ENCODE results near the gene RNASEH2B.

The RNASEH2B gene

DNA sequence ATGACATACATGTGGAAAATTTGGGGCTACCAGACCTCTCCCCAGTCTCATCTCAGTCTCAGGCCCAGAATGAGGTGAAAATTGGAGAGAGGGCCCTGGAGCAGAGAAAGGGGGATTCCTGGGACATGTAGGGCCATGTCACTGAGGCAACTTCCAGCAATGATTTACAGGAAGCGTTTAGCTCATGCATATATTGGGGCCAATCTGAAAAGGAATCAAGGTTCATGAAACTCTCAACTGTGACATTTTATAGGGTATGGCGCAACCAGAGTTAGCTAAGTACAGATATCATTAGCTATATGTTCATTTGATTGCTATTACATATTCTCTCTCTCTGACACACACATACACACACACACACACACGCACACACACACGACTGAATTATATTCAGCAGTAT lies 86.3 kb downstream of the RNASEH2B start:
- no peak for DNase-seq (ENCODE audit: low spot score)

DNA sequence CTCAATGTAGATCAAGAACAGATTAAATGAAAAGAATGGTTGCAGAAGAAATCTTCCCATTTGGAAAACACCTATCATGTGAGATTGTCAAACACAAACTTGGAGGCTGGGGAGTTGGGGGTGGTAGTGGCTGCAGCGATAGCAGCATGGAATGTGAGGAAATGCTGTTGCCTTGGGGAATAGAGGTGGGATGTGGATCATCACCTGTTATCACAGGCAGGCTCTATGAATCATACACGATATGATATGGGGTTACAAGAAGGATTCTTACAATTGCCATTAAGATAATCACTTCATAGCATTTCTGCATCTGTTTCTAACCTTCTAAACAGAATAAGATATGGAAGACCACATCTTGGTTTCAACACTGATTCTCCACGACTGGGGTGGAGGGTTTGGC lies 88.7 kb downstream of the RNASEH2B start:
- no peak for DNase-seq (ENCODE audit: low spot score)

DNA sequence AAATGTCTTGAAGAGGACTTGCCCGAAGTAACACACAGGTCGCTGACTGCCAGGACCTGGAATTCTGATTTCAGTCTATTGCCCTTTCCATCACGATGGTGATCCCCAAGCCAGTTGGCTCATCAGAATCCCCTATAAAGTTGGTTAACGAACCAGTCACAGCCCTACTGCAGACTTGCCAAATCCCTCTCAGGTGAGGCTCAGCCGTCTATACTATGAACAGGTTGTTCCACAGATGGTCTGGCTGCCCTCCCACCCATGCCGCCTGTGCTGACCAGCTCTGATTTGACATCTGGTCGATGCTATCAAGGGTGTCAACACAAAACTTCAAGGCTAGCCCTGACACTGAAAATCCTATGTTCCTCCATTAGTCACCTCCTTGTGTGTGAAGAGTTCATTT lies 90.0 kb downstream of the RNASEH2B start:
- no peak for DNase-seq (ENCODE audit: low spot score)

DNA sequence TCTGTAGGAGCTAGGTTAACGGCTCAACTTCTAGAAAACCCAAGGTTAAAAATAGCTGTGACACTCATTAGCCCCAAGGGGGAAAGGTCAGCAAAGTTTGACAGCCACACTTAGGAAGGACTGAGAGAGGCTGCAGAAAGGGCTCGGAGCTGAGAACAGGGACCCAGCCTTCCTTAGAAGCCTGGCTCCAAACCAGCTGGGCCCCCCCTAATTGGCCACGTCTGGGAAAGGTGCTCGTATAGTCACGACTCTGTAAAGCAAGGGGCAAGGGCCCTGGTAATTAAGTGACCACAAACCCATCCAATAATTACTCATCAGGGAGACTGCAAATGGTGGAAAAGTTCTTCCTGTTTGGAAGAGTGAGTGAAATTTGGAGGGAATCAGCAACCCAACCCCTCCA lies 90.5 kb downstream of the RNASEH2B start:
- DNase-seq (ENCODE audit: low spot score), result no peak

- no peak for DNase-seq (ENCODE audit: low spot score)
Measured at GRCh38 chr13:51000571-51001260, 91.1 kb downstream of the RNASEH2B start.

DNA sequence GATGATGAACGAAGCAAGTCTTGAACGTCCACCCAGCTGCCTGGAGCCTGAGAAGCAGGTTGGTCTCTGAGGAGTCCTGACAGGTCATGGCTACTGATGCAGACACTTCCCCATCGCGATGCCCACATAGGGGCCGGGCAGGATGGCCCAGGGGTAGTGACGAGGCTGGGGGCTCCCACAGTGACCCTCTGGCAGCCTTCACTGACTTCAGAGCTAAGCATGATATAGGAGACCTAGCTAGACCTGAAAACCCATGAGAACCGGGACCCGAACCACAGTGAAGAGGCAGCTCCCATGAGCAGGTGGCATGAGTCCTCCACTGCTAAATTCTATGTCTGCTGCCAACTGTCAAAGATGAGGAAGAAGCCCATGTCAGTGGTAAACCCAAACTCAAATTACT lies 91.7 kb downstream of the RNASEH2B start:
- no peak for DNase-seq (ENCODE audit: low spot score)

DNA sequence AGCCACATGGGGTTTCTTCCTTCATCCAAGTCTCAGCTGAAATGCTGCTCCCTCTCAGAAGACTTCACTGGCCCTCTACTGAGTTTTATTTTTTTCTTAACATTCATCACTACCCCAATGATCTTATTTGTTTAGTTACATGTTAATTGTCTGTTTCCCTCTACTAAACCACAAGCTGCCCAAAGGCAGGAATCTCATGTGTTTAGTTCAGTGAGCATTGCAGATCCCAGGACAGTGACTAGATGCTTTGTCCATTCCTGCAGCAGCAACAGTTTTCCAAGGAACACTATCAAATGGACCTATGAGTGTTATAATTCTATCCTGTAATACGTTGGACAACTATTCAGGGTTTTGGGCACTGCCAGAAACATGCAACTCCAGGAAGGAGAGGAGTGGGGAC lies 93.1 kb downstream of the RNASEH2B start:
- DNase-seq (ENCODE audit: low spot score), result no peak

DNA sequence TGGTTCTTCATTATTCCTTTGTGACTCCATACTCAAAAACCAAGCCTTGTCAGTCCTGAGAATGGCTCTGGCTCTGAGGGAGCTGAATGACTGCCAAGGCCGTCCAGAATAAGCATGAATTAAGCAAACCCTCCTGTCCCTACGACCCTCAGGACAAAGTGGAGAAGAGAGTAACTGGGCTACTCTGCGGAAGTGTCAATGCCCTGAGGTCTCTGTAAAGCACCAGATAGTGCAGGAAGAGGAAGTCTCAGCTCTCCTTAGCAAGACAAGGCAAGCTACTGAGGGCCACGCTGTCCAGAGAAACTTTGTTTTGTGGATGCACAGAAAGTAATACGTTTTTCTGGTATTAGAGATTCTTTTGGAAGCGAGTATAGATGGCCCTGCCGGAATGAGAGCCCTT lies 94.1 kb downstream of the RNASEH2B start:
- no peak for DNase-seq (ENCODE audit: low spot score)

GRCh38 chr13:51004111-51004865 lies 94.7 kb downstream of the RNASEH2B start:
- DNase-seq (ENCODE audit: low spot score), result no peak

- no peak for DNase-seq (ENCODE audit: low spot score)
Measured at GRCh38 chr13:51004918-51005460, 95.4 kb downstream of the RNASEH2B start.

DNA sequence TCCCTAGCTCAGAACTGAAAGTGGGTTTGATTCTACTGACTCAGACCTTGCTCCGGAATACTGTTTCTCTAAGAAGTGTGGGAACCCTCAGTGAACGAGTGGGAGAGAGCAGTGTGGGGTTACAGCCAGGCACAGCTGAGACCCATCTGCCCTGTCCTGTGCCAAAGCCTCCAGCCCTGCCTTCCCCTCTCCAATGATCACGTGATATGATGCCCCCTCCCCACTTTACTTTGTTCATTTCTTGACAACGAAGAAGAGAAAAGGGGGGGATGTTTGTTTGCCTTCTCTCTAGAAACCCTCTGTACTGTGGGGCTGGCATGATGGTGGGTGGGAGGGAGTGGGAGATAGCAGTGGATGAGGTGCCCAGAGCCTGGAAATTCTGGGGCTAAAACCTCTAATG lies 96.0 kb downstream of the RNASEH2B start:
- DNase-seq (ENCODE audit: low spot score), result no peak

All from SW480 (cell line).